Measurements from ENCODE around the gene CYGB.

DNA sequence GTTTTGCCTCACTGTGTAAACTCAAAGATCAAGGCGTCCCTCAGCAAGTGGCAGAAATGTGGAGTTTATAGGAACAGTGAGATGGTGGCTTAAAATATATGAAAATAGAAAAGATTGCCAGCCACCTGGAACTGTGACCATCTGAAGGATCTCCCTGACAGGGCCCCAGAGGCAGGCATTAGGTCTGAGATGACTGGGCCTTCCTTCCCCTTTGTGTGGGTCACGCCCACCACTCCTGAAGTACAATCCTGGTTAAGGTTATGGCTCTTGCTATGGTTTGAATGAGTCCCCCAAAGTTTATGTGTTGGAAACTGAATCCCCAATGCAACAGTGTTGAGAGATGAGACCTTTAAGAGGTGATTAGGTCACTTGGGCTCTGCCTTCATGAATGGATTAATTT lies 41.8 kb upstream of the CYGB start:
- TF ChIP-seq, protein P1, sequence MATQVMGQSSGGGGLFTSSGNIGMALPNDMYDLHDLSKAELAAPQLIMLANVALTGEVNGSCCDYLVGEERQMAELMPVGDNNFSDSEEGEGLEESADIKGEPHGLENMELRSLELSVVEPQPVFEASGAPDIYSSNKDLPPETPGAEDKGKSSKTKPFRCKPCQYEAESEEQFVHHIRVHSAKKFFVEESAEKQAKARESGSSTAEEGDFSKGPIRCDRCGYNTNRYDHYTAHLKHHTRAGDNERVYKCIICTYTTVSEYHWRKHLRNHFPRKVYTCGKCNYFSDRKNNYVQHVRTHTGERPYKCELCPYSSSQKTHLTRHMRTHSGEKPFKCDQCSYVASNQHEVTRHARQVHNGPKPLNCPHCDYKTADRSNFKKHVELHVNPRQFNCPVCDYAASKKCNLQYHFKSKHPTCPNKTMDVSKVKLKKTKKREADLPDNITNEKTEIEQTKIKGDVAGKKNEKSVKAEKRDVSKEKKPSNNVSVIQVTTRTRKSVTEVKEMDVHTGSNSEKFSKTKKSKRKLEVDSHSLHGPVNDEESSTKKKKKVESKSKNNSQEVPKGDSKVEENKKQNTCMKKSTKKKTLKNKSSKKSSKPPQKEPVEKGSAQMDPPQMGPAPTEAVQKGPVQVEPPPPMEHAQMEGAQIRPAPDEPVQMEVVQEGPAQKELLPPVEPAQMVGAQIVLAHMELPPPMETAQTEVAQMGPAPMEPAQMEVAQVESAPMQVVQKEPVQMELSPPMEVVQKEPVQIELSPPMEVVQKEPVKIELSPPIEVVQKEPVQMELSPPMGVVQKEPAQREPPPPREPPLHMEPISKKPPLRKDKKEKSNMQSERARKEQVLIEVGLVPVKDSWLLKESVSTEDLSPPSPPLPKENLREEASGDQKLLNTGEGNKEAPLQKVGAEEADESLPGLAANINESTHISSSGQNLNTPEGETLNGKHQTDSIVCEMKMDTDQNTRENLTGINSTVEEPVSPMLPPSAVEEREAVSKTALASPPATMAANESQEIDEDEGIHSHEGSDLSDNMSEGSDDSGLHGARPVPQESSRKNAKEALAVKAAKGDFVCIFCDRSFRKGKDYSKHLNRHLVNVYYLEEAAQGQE (IDR thresholded peaks at IDR 0.05; ENCODE audit: insufficient read depth in 1 of 2, low read depth in 2 of 2, low read length in 2 of 2) = no peak
- no peak for TF ChIP-seq POLR2AphosphoS5 (IDR thresholded peaks at IDR 0.05; ENCODE audit: low read depth, low read length)
